ENCODE data around the gene PLA2G1B.

DNA sequence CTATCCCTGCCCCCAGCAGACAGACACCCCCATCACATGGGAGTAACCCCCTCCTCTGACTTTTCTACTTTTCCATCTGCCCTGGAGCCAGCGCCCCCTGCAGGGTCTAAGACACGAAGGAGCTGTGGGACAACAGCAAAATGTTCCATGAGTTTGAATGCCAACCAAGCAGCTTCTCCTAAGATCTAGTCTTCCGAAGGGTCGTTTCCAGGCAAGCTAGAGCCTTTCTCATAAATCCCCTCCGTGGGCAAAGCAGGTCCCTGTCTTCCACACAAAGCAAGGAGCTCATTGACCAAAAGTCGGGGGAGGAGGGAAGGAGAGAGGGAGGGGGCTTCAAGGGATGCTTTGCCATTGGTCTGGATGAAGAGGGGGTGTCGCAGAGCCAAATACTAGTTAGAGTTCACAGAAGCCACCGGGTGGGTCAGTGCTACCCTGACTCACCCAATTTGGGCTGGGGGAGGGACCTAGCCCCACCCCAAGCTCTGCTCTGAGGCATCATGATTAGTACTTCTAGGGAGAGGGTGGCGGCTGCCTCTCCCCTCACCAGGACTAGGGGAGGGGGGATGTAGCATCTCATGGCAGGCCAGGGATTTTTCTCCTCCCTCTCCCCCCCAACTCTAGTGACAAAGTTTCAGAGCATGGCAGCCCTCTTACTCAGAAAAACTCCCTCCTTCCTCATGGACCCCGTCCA, 39.8 kb upstream of the PLA2G1B start:
- no peak for TF ChIP-seq POLR2A (IDR thresholded peaks at IDR 0.05)
- TF ChIP-seq, protein P1, sequence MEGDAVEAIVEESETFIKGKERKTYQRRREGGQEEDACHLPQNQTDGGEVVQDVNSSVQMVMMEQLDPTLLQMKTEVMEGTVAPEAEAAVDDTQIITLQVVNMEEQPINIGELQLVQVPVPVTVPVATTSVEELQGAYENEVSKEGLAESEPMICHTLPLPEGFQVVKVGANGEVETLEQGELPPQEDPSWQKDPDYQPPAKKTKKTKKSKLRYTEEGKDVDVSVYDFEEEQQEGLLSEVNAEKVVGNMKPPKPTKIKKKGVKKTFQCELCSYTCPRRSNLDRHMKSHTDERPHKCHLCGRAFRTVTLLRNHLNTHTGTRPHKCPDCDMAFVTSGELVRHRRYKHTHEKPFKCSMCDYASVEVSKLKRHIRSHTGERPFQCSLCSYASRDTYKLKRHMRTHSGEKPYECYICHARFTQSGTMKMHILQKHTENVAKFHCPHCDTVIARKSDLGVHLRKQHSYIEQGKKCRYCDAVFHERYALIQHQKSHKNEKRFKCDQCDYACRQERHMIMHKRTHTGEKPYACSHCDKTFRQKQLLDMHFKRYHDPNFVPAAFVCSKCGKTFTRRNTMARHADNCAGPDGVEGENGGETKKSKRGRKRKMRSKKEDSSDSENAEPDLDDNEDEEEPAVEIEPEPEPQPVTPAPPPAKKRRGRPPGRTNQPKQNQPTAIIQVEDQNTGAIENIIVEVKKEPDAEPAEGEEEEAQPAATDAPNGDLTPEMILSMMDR (IDR thresholded peaks at IDR 0.05) = no peak
